Liver (tissue), 9 donors: ENCODE measurements around the gene FRMD6. TPM values are rescaled to one million over a fixed set of nuclear protein-coding genes. Genes with fewer than 3 reads are reported as not detected.

ENCODE experiments used
- DNase-seq: peaks from one replicate; pipeline ENCODE4 v3.0.0-alpha.2; 2017; ENCODE audit warnings: low spot score
- H3K27ac ChIP-seq, 2 donors: one replicate each; pipeline ENCODE4 v1.7.0; 2013; ENCODE audit warnings: inconsistent platforms in 2 of 2, low read length in 2 of 2, control low read depth in 1 of 2, low read depth in 1 of 2, mild to moderate bottlenecking in 1 of 2
- H3K27me3 ChIP-seq, 4 donors: one replicate each; pipeline versions ENCODE4 v1.6.1 to v1.7.0; 2013; ENCODE audit warnings: low read length in 3 of 4, inconsistent platforms in 1 of 4, mild to moderate bottlenecking in 1 of 4, moderate library complexity in 1 of 4; ENCODE audit not compliant: control insufficient read depth in 4 of 4, insufficient read depth in 4 of 4
- H3K36me3 ChIP-seq, 4 donors: one replicate each; pipeline versions ENCODE4 v1.6.1 to v1.7.0; 2013; ENCODE audit warnings: low read length in 3 of 4, mild to moderate bottlenecking in 3 of 4, low read depth in 1 of 4, moderate library complexity in 1 of 4; ENCODE audit not compliant: control insufficient read depth in 4 of 4, insufficient read depth in 3 of 4
- H3K4me1 ChIP-seq, 4 donors: one replicate each; pipeline versions ENCODE4 v1.6.1 to v1.7.0; 2013; ENCODE audit warnings: low read length in 3 of 4, mild to moderate bottlenecking in 3 of 4, moderate library complexity in 1 of 4; ENCODE audit not compliant: control insufficient read depth in 4 of 4, insufficient read depth in 4 of 4
- H3K4me3 ChIP-seq, 3 donors: one replicate each; pipeline versions ENCODE4 v1.6.1 to v1.7.0; 2013; ENCODE audit warnings: low read length in 3 of 3, control low read depth in 1 of 3, low read depth in 1 of 3, mild to moderate bottlenecking in 1 of 3
- H3K9ac ChIP-seq, 2 donors: one replicate each; pipeline ENCODE4 v1.7.0; 2013; ENCODE audit warnings: low read length in 2 of 2, mild to moderate bottlenecking in 2 of 2, moderate library complexity in 2 of 2, control low read depth in 1 of 2, low read depth in 1 of 2
- H3K9me3 ChIP-seq, 4 donors: one replicate each; pipeline versions ENCODE4 v1.6.1 to v1.7.0; 2013; ENCODE audit warnings: low read length in 3 of 4; ENCODE audit not compliant: control insufficient read depth in 4 of 4
- ATF3 ChIP-seq: IDR thresholded peaks from 2 replicates; pipeline ENCODE4 v1.6.1; 2016; ENCODE audit warnings: antibody characterized with exemption
- CTCF ChIP-seq: fragments of 150-350 bp; IDR thresholded peaks from 2 replicates; pipeline ENCODE4 v1.5.1; 2017; ENCODE audit warnings: improper control_type of control experiment, low read depth, low read length; ENCODE audit not compliant: missing input control
- EGR1 ChIP-seq, 2 donors: IDR thresholded peaks; 2 replicates each; pipeline ENCODE4 v1.6.1; 2016 to 2018; ENCODE audit warnings: antibody characterized with exemption in 2 of 2, low read depth in 2 of 2
- FOXA1 ChIP-seq: IDR thresholded peaks from 2 replicates; pipeline ENCODE4 v1.6.1; 2016; ENCODE audit warnings: antibody characterized with exemption
- FOXA2 ChIP-seq: IDR thresholded peaks from 2 replicates; pipeline ENCODE4 v1.6.1; 2016; ENCODE audit warnings: antibody characterized with exemption
- GABPA ChIP-seq, 2 donors: IDR thresholded peaks in 1 of 2; conservative IDR thresholded peaks in 1 of 2; 2 replicates each; pipeline ENCODE4 v1.6.1; 2016; ENCODE audit warnings: antibody characterized with exemption in 2 of 2, mild to moderate bottlenecking in 1 of 2, moderate library complexity in 1 of 2
- HNF4A ChIP-seq, 2 donors: conservative IDR thresholded peaks; 2 replicates each; pipeline ENCODE4 v1.6.1; 2016; ENCODE audit warnings: antibody characterized with exemption in 2 of 2, mild to moderate bottlenecking in 2 of 2
- HNF4G ChIP-seq: IDR thresholded peaks from 2 replicates; pipeline ENCODE4 v1.6.1; 2016; ENCODE audit warnings: antibody characterized with exemption
- JUND ChIP-seq, 2 donors: IDR thresholded peaks; 2 replicates each; pipeline ENCODE4 v1.6.1; 2016; ENCODE audit warnings: antibody characterized with exemption in 2 of 2
- NR2F2 ChIP-seq: IDR thresholded peaks from 2 replicates; pipeline ENCODE4 v1.6.1; 2016; ENCODE audit warnings: antibody characterized with exemption
- RAD21 ChIP-seq, 2 donors: IDR thresholded peaks; 2 replicates each; pipeline ENCODE4 v1.6.1; 2016; ENCODE audit warnings: antibody characterized with exemption in 2 of 2, mild to moderate bottlenecking in 2 of 2
- REST ChIP-seq: IDR thresholded peaks from 2 replicates; pipeline ENCODE4 v1.6.1; 2016; ENCODE audit warnings: antibody characterized with exemption, mild to moderate bottlenecking
- RXRA ChIP-seq, 2 donors: IDR thresholded peaks; 2 replicates each; pipeline ENCODE4 v1.6.1; 2017 to 2018; ENCODE audit warnings: antibody characterized with exemption in 2 of 2, mild to moderate bottlenecking in 1 of 2
- SP1 ChIP-seq: IDR thresholded peaks from 2 replicates; pipeline ENCODE4 v1.6.1; 2018; ENCODE audit warnings: antibody characterized with exemption, mild to moderate bottlenecking
- TAF1 ChIP-seq: conservative IDR thresholded peaks from 2 replicates; pipeline ENCODE4 v1.6.1; 2016; ENCODE audit warnings: antibody characterized with exemption, mild to moderate bottlenecking
- YY1 ChIP-seq: IDR thresholded peaks from 2 replicates; pipeline ENCODE4 v1.6.1; 2016; ENCODE audit warnings: antibody characterized with exemption, mild to moderate bottlenecking
- ZBTB33 ChIP-seq: IDR thresholded peaks from 2 replicates; pipeline ENCODE4 v1.6.1; 2016; ENCODE audit warnings: antibody characterized with exemption
- WGBS: extraction: QIAGEN DNeasy Blood & Tissue Kit; methylation state at CpG from one replicate; pipeline ENCODE4 v1.1.7; 2013; 5-methylcytosine and 5-hydroxymethylcytosine counted together
- polyA plus RNA-seq, 2 donors: library from polyadenylated mRNA; stranded (reverse) in 1 of 2; unstranded in 1 of 2; fragments of 200-250 nt in 1 of 2; fragments of >200 nt in 1 of 2; fragmentation: Nextera tagmentation in 1 of 2; extraction: Ambion mirVana in 1 of 2; gene quantifications; one replicate each; pipeline versions ENCODE4 v1.2.1 to v1.2.3, GENCODE V29; 2013 to 2015
- total RNA-seq, 2 donors: library from RNA; depleted of rRNA; stranded (reverse); fragments of >200 nt; gene quantifications; one replicate each; pipeline ENCODE4 v1.2.3, GENCODE V29; 2014
- donor health status: healthy.
- donor health status: healthy.
- donor health status: healthy.
- donor health status: healthy.
- donor health status: healthy.

FRMD6 gene
- total and polyA plus RNA-seq, 4 donors: 2.4 to 10.0 (median 3.4) TPM

GRCh38 chr14:51711505-51711904 lies 59.8 kb downstream of the FRMD6 start:
- Histone ChIP-seq H3K27ac (no peak overlapping the region), H3K36me3 (peaks cover 0 to 21% (median 9%) of the 10 kb centered on the region in 4 donors), H3K4me3 (no peak overlapping the region), H3K27me3 (no peaks in the 10 kb centered on the region), H3K9me3 (no peaks in the 10 kb centered on the region), H3K4me1 (no peaks in the 10 kb centered on the region), H3K9ac (no peak overlapping the region)
- 87% methylated on average over 2 of the region's 2 CpGs for WGBS
- no peak for DNase-seq
- TF ChIP-seq REST (no peak), EGR1 (IDR thresholded peaks at IDR 0.05; ENCODE audit: low read depth in 2 of 2) (no peak), SP1 (no peak), NR2F2 (no peak), ATF3 (no peak), GABPA (IDR thresholded peaks at IDR 0.05 in 1 of 2, conservative IDR thresholded peaks at IDR 0.05 in 1 of 2) (no peak), CTCF (no peak), TAF1 (no peak), YY1 (no peak), RXRA (IDR thresholded peaks at IDR 0.05) (no peak), HNF4G (no peak), FOXA1 (no peak), JUND (IDR thresholded peaks at IDR 0.05) (no peak), ZBTB33 (no peak), FOXA2 (no peak)

- TF ChIP-seq FOXA2: no peak
- no peak for TF ChIP-seq ATF3
- TF ChIP-seq GABPA (IDR thresholded peaks at IDR 0.05 in 1 of 2, conservative IDR thresholded peaks at IDR 0.05 in 1 of 2): no peak
- no peak for TF ChIP-seq HNF4A (conservative IDR thresholded peaks at IDR 0.05)
- TF ChIP-seq YY1: no peak
- no peak for TF ChIP-seq RAD21 (IDR thresholded peaks at IDR 0.05)
- no peak for TF ChIP-seq EGR1 (IDR thresholded peaks at IDR 0.05; ENCODE audit: low read depth in 2 of 2)
- no peak for TF ChIP-seq FOXA1
- Histone ChIP-seq H3K4me3 (no peak overlapping the region), H3K4me1 (no peaks in the 10 kb centered on the region), H3K9ac (no peak overlapping the region), H3K27ac (no peak overlapping the region), H3K27me3 (no peaks in the 10 kb centered on the region), H3K9me3 (no peaks in the 10 kb centered on the region), H3K36me3 (peaks cover 0 to 25% (median 14%) of the 10 kb centered on the region in 4 donors)
- DNase-seq: no peak
- 87% methylated on average over 7 of the region's 7 CpGs for WGBS
Observed at GRCh38 chr14:51715250-51715649, 63.5 kb downstream of the FRMD6 start.
